ENCODE results near the gene ACAP2.

ACAP2 gene

GRCh38 chr3:195261925-195262324, 180.9 kb downstream of the ACAP2 start:
- no peak for TF ChIP-seq PKNOX1 (IDR thresholded peaks at IDR 0.05)
- no peak for TF ChIP-seq SP1 (IDR thresholded peaks at IDR 0.05)
- no peak for TF ChIP-seq L3MBTL2 (conservative IDR thresholded peaks at IDR 0.05)
- TF ChIP-seq NFRKB (IDR thresholded peaks at IDR 0.05) = no peak
- no peak for TF ChIP-seq BHLHE40 (IDR thresholded peaks at IDR 0.05; ENCODE audit: borderline replicate concordance)
- no peak for TF ChIP-seq ELF4 (IDR thresholded peaks at IDR 0.05)
- no peak for TF ChIP-seq FOXM1 (IDR thresholded peaks at IDR 0.05; ENCODE audit: borderline replicate concordance)
- TF ChIP-seq ARNT (IDR thresholded peaks at IDR 0.05) = no peak
- no peak for TF ChIP-seq HDGF (IDR thresholded peaks at IDR 0.05; ENCODE audit: borderline replicate concordance)
- TF ChIP-seq LEF1 (IDR thresholded peaks at IDR 0.05; ENCODE audit: borderline replicate concordance) = no peak
- no peak for TF ChIP-seq ZNF384 (IDR thresholded peaks at IDR 0.05)
- no peak for TF ChIP-seq FOXA1 (IDR thresholded peaks at IDR 0.05)
- no peak for TF ChIP-seq FOXK2 (IDR thresholded peaks at IDR 0.05)
- no peak for TF ChIP-seq SUZ12 (IDR thresholded peaks at IDR 0.05)
- TF ChIP-seq CTBP1 (IDR thresholded peaks at IDR 0.05; ENCODE audit: borderline replicate concordance) = no peak
- no peak for TF ChIP-seq TARDBP (IDR thresholded peaks at IDR 0.05)
- POLR2A ChIA-PET = interaction anchor here (1.9 kb wide), 1 partner anchor 9 kb away, joined by 14 read pairs; the partner anchor contains the start of gene XXYLT1
- DNase-seq (ENCODE audit: extremely low spot score) = no peak
- CTCF ChIA-PET = interaction anchor here (0.7 to 2.3 kb wide), 2 partner anchors 9 to 11 kb away, joined by 3 to 9 read pairs; partner anchors contain the start of gene XXYLT1

- TF ChIP-seq FOXK2 (IDR thresholded peaks at IDR 0.05) (no peak), ZNF384 (IDR thresholded peaks at IDR 0.05) (no peak), ARNT (IDR thresholded peaks at IDR 0.05) (no peak), ELF4 (IDR thresholded peaks at IDR 0.05) (no peak), CTBP1 (IDR thresholded peaks at IDR 0.05; ENCODE audit: borderline replicate concordance) (no peak), FOXM1 (IDR thresholded peaks at IDR 0.05; ENCODE audit: borderline replicate concordance) (no peak), L3MBTL2 (conservative IDR thresholded peaks at IDR 0.05) (no peak), LEF1 (IDR thresholded peaks at IDR 0.05; ENCODE audit: borderline replicate concordance) (no peak), FOXA1 (IDR thresholded peaks at IDR 0.05) (no peak), SP1 (IDR thresholded peaks at IDR 0.05) (no peak), SUZ12 (IDR thresholded peaks at IDR 0.05) (no peak), TARDBP (IDR thresholded peaks at IDR 0.05) (no peak), HDGF (IDR thresholded peaks at IDR 0.05; ENCODE audit: borderline replicate concordance) (no peak), BHLHE40 (IDR thresholded peaks at IDR 0.05; ENCODE audit: borderline replicate concordance) (no peak), PKNOX1 (IDR thresholded peaks at IDR 0.05) (no peak), NFRKB (IDR thresholded peaks at IDR 0.05) (no peak)
- DNase-seq (ENCODE audit: extremely low spot score) = no peak
- ChIA-PET CTCF (interaction anchor here (0.5 to 0.6 kb wide), 2 partner anchors 474 to 1107 kb away, joined by 3 to 6 read pairs; no protein-coding TSS in a partner anchor), POLR2A (interaction anchor here (1.9 kb wide), 1 partner anchor 10 kb away, joined by 14 read pairs; the partner anchor contains the start of gene XXYLT1)
Measured at GRCh38 chr3:195260280-195260905, 182.4 kb downstream of the ACAP2 start.

GRCh38 chr3:195259475-195260279, 183.1 kb downstream of the ACAP2 start:
- CTCF ChIA-PET = interaction anchor here (1.0 kb wide), 1 partner anchor 577 kb away, joined by 4 read pairs; no protein-coding TSS in a partner anchor
- peak; percentile 83 for DNase-seq (ENCODE audit: extremely low spot score)
- POLR2A ChIA-PET = no interaction called here
- TF ChIP-seq L3MBTL2 (conservative IDR thresholded peaks at IDR 0.05) = peak; percentile 51
- TF ChIP-seq PKNOX1 (IDR thresholded peaks at IDR 0.05) = no peak
- no peak for TF ChIP-seq LEF1 (IDR thresholded peaks at IDR 0.05; ENCODE audit: borderline replicate concordance)
- no peak for TF ChIP-seq NFRKB (IDR thresholded peaks at IDR 0.05)
- peak; percentile 11; the same call in 1 of the 2 replicates for TF ChIP-seq FOXM1 (IDR thresholded peaks at IDR 0.05; ENCODE audit: borderline replicate concordance)

- ChIA-PET CTCF (interaction anchor here (1.0 kb wide), 1 partner anchor 577 kb away, joined by 4 read pairs; no protein-coding TSS in a partner anchor), POLR2A (no interaction called here)
- TF ChIP-seq FOXM1 (IDR thresholded peaks at IDR 0.05; ENCODE audit: borderline replicate concordance) (no peak), HDGF (IDR thresholded peaks at IDR 0.05; ENCODE audit: borderline replicate concordance) (no peak), ELF4 (IDR thresholded peaks at IDR 0.05) (no peak), ZNF384 (IDR thresholded peaks at IDR 0.05) (no peak), ARNT (IDR thresholded peaks at IDR 0.05) (no peak), CTBP1 (IDR thresholded peaks at IDR 0.05; ENCODE audit: borderline replicate concordance) (no peak), FOXA1 (IDR thresholded peaks at IDR 0.05) (no peak), SP1 (IDR thresholded peaks at IDR 0.05) (no peak), BHLHE40 (IDR thresholded peaks at IDR 0.05; ENCODE audit: borderline replicate concordance) (no peak), L3MBTL2 (conservative IDR thresholded peaks at IDR 0.05) (no peak), TARDBP (IDR thresholded peaks at IDR 0.05) (no peak), LEF1 (IDR thresholded peaks at IDR 0.05; ENCODE audit: borderline replicate concordance) (no peak)
- no peak for DNase-seq (ENCODE audit: extremely low spot score)
Measured at GRCh38 chr3:195259154-195259474, 183.7 kb downstream of the ACAP2 start.

- CTCF ChIA-PET = interaction anchor here (1.0 kb wide), 1 partner anchor 576 kb away, joined by 4 read pairs; no protein-coding TSS in a partner anchor
Measured at GRCh38 chr3:195258449-195259153, 184.2 kb downstream of the ACAP2 start.

More at GRCh38 chr3:195258449-195259153, 184.2 kb downstream of the ACAP2 start:
- no peak for DNase-seq (ENCODE audit: extremely low spot score)
- POLR2A ChIA-PET = no interaction called here
- TF ChIP-seq L3MBTL2 (conservative IDR thresholded peaks at IDR 0.05) (no peak), ARNT (IDR thresholded peaks at IDR 0.05) (no peak), FOXK2 (IDR thresholded peaks at IDR 0.05) (no peak), ZNF384 (IDR thresholded peaks at IDR 0.05) (no peak), SP1 (IDR thresholded peaks at IDR 0.05) (no peak), CTBP1 (IDR thresholded peaks at IDR 0.05; ENCODE audit: borderline replicate concordance) (no peak), FOXA1 (IDR thresholded peaks at IDR 0.05) (no peak), TARDBP (IDR thresholded peaks at IDR 0.05) (no peak), NFRKB (IDR thresholded peaks at IDR 0.05) (no peak), BHLHE40 (IDR thresholded peaks at IDR 0.05; ENCODE audit: borderline replicate concordance) (no peak), PKNOX1 (IDR thresholded peaks at IDR 0.05) (no peak), HDGF (IDR thresholded peaks at IDR 0.05; ENCODE audit: borderline replicate concordance) (no peak), FOXM1 (IDR thresholded peaks at IDR 0.05; ENCODE audit: borderline replicate concordance) (no peak), ELF4 (IDR thresholded peaks at IDR 0.05) (no peak), SUZ12 (IDR thresholded peaks at IDR 0.05) (no peak), LEF1 (IDR thresholded peaks at IDR 0.05; ENCODE audit: borderline replicate concordance) (no peak)

Measured in HEK293T (cell line).